GM12873 (cell line): Measurements from ENCODE around the gene UBTF.

Experiments
- CTCF ChIP-seq: IDR thresholded peaks from 2 replicates; pipeline ENCODE4 v1.5.1; 2012; ENCODE audit warnings: low read depth, mild to moderate bottlenecking, moderate library complexity, low read length, control low read depth; ENCODE audit not compliant: insufficient read depth; ENCODE audit errors: missing control alignments

UBTF gene

GRCh38 chr17:44235583-44235936 lies 16.1 kb upstream of the UBTF start:
- no peak for TF ChIP-seq CTCF

DNA sequence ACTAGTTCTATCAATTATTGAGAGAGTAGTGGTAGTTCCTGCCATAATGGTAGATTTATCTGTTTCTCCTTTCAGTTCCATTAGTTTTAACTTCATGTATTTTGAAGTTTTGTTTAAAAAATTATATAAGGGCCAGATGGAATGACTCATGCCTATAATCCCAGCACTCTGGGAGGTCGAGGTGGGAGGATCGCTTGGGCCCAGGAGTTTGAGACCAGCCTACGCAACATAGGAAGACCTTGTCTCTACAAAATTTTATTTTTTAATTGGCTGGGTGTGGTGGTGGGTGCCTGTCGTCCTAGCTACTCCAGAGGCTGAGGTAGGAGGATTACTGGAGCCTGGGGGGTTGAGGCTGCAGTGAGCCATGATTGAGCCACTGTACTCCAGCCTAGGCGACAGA lies 14.1 kb upstream of the UBTF start:
- no peak for TF ChIP-seq CTCF

DNA sequence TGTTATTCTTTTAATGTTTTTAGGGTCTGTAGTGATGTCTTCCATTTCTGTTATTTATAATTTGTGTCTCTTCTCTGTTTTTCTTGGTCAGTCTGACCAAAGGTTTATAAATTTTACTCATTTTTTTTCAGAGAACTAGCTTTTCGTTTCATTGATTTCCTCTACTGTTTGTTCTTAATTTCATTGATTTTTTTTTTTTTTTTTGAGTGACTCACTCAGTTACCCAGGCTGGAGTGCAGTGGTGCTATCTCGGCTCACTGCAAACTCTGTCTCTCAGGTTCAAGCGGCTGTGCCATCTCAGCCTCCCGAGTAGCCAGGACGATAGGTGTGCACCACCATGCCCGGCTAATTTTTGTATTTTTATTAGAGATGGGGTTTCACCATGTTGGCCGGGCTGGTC lies 12.6 kb upstream of the UBTF start:
- no peak for TF ChIP-seq CTCF

DNA sequence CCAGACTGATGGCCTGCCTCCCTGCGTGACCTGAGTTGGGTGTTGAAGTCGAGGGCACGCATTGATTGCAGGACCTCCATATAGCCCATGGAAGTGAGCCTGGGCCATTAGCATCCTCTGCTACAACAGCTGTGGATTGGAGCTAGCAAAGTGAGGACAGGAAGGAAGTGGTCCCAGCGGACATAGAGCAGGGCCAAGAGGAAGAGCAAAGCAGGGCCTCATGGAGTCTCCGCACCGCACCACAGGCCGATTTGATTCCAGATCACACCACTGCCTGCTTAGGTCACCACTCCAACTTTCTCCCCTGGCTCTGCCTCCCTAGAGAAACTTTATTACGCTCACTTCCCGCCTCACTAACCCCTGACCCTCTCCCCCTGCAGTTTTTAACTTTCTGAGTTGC lies 10.7 kb upstream of the UBTF start:
- TF ChIP-seq CTCF: no peak

DNA sequence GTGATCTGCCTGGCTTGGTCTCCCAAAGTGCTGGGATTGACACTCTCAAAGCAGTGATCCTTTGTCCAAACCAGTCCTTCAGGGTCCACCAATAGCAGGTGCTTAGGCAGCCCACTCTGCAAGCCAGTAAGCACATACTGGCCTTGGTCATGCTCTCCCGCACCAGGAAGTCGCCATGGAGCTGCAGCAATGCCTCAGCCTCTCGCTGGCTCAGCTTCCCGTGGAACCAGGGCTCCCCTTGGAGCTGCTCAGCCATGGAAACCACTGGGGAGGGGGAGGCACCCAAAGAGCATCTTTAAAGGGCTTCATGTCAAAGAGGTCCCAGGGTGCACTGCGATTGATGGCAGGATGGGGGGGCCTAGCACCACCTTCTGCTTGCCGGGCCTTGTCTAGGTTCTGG lies 9.6 kb upstream of the UBTF start:
- TF ChIP-seq CTCF: no peak

- TF ChIP-seq CTCF: no peak
Observed at GRCh38 chr17:44223541-44224071, 4.1 kb upstream of the UBTF start.

GRCh38 chr17:44222112-44222869 lies 2.8 kb upstream of the UBTF start:
- no peak for TF ChIP-seq CTCF
